ENCODE measurements around the gene C1S.
"Not testable (repeated sequence)": the region's sequence is repeated elsewhere in the genome, so short reads cannot be mapped to it uniquely, and the experiment has no call there.

C1S gene

DNA sequence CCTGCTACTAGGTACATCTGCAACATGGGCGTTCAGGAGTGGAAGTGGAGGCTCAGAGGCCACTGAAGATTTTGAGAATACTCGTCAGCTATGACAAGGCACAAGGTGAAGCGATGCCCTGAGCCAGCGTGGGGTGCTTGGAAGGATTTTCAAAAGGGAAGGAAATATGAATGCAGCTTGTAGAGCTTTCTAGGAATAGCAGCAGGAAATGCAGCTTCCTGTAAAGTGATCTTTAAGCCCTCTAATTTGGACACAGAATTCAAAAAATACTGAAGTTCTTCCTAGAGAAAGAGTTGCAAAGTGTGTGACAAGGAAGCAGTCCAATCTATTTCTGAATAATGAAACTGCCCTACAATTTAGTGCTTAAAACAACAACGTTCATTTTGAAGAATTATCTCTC, 13.2 kb upstream of the C1S start:
- no peak for DNase-seq

DNA sequence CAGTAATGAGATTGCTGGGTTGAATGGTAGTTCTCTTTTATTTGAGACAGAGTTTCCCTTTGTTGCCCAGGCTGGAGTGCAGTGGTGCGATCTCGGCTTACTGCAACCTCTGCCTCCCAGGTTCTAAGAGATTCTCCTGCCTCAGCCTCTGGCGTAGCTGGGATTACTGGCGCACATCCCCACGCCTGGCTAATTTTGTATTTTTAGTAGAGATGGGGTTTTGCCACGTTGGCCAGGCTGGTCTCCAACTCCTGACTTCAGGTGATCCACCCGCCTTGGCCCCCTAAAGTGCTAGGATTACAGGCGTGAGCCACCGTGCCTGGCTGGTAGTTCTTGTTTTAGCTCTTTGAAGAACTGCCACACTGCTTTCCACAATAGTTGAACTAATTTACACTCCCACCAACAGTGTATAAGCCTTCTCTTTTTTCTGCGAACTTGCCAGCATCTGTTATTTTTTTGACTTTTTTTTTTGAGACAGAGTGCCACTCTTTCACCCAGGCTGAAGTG, 11.0 kb upstream of the C1S start:
- not testable (repeated sequence) for DNase-seq

DNA sequence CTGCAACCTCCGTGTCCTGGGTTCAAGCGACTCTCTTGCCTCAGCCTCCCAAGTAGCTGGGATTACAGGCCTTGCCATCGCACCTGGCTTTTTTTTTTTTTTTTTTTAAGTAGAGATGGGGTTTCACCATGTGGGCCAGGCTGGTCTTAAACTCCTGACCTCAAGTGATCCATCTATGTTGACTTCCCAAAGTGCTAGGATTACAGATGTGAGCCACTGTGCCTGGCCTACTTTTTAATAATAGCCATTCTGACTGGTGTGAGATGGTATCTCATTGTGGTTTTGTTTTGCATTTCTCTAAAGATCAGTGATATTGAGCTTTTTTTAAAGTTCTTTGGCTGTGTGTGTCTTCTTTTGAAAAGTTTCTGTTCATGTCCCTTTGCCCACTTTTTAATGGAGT, 10.5 kb upstream of the C1S start:
- not testable (repeated sequence) for DNase-seq

DNA sequence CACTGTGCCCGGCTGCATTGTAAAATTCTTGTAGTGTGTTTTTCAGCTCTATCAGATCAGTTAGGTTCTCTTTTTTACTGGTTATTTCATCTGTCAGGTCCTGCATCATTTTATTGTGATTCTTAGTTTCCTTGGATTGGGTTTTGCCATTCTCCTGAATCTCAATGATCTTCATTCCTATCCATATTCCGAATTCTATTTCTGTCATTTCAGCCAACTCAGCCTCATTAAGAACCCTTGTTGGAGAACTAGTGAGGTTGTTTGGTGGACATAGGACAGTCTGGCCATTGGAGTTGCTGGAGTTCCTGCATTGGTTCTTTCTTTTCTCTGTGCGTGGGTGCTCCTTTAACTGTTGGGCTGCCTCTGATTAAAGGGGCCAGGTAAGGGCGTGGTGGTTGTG, 5.6 kb upstream of the C1S start:
- DNase-seq: no peak

DNA sequence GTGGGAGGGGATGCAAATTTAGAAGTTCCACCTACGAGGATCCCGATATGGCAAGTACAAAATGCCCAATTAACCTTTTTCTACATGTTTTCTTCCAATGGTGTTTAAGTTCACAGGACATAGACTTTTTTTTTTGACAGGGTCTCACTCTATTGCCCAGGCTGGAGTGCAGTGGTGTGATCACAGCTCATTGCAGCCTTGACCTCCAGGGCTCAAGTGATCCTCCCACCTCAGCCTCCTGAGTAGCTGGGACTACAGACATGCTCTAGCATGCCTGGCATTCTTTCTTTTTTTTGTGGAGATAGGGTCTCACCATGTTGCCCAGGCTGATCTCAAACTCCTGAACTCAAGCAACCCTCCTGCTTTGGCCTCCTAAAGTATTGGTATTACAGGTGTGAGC, 4.8 kb upstream of the C1S start:
- DNase-seq: not testable (repeated sequence)

DNA sequence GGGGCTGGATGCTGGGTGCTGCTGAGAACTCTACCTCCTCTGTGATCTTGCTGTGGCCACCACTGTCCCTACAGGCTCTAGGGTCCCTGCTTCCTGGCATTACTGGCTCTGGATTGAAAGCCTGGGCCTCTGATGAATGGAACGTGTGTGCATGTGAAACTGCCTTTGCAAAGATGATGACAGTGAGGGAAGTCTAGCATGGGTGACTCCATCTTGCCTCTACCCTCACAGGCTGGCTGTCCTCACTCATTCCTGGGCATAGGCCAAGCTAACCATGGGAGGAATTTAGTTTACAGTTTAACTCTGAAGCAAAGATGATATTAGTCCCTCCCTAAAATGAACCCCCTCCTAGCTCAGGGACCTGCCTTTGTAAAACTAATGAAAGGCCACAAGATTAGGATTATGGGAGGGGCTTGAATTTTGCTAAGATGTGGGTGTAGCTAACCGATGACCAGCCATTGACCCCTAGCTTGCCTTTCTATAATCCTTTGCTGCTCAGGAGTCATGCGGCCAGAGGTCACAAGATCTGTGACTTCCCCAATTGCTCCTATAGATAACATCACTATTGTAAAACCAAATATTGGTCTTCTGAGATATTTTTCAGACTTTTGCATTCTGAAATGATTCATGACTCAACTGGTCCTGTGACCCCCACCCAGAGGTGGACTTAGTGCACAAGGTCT, 2.2 kb upstream of the C1S start:
- DNase-seq: no peak

DNA sequence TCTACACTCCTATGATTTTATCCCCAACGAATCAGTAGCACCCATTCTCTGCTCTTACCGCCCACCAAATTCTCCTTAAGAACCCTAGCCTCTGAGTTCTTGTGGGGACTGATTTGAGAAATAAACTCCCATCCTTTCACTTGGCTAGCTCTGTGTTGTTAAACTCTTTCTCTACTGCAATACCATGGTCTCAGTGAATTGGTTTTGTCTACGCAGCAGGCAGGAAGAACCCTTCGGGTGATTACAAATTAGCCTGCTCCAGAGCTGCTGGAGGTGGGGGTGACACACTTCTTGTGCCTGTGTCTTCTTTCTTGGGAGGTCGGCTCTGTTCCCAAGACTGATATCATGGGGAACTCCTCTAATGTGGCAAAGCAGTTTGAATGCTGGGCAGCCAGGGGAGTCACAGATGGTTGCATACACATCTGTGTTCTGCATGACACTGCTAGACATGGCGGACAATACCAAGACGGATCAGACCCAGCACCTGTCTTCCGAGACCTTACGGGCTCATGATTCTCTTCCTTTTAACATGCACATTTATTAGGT, 1.6 kb upstream of the C1S start:
- no peak for DNase-seq

DNA sequence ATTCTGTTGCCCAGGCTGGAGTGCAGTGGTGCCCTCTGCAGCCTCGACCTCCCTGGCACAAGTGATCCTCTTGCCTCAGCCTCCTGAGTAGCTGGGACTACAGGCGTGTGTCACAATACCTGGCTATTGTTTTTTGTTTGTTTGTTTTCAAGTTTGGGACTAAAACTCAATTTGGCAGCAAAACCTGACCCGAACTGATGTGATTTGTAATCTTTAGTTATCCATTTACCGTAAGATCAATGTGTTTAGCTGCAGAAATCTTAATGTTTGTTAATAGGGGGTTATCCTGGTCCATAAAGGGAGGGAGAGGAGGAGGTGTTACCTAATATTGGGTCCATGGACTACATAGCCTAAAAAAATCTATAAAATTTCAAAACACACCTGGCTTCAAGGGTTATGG, 738 bp upstream of the C1S start:
- no peak for DNase-seq

DNA sequence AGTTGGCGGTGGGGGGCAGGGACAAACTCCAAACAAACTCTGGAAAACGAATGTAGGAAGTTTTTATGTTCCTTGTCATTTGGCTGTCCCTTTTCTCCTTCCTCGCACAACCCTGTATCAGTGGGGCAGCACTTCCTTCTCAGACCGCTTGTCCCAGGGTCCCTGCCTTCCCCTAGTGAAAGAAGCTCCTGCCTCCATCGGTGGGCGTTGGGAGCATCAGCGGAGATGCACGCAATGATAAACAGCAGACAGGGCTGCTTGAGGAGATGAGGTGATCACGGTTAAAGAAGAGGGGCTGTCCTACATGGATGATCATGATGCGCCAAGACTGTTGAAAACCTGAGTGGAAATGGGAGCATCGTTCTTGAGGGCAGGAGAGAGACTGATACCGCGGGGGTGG, 620 bp downstream of the C1S start:
- no peak for DNase-seq

DNA sequence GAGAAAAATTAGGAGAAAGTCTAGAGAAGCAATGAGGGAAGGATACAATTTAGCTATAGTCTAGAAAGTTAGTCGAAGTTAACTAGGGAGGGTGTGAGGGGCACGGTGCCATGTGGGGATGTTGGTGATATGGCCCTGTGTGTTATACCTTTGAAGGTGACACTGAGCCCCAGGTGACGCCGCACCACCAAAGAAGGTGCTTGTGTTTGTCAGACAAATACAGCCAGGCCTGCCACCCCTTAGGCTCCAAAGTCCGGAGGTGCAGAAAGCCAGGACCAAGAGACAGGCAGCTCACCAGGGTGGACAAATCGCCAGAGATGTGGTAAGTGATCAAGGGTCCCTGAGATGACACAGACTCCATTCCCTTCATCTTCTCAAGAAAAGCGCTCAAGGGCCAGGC, 1.1 kb downstream of the C1S start:
- no peak for DNase-seq

DNA sequence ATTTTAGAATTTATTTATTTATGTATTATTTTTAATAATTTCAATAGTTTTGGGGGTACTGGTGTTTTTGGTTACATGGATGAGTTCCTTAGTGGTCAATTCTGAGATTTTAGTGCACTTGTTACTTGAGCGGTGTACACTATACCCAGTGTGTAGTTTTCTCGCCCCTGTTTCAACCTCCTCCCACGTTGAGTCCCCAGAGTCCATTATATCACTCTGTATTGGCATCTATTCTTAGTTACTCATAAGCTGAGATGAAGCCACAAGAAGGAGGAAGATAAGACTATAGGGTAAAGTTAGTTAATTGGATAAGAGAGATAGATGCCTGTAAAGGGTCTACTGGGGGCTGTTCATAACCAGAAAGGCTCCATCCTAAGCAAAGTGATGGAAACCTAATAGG, 4.0 kb downstream of the C1S start:
- DNase-seq: no peak

DNA sequence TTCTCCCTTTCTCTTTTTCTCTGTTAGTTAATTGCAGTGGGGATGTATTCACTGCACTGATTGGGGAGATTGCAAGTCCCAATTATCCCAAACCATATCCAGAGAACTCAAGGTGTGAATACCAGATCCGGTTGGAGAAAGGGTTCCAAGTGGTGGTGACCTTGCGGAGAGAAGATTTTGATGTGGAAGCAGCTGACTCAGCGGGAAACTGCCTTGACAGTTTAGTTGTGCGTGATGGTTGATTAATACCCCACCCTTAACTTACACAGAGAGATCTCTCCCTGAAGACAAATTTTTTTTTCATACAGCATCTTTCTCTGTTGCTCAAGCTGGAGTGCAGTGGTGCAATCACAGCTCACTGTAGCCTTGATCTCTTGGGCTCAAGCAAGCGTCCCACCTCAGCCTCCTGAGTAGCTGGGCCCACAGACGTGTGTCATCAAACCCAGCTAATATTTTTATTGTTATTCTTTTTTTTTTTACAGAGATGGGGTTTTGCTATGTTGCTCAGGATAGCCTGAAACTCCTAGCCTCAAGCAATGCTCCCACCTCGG, 4.6 kb downstream of the C1S start:
- DNase-seq: no peak

DNA sequence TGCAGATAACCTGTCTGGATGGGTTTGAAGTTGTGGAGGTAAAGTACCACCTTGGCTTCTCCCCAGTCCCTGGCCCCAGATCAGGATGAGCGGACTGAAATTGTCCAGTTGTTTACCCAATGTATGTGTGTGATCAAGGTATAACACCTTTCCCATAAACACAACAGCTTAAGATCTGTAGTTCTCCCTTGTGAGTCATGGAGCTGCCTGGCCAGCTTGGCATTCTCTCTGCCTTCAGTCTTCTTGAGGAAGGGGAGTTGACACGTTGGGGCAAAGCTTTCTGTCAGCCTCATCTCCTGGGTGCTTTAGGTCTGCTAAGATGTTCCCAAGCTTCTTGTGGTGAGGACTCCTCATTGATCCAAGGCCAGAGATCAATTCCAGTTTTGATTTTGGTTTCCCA, 6.1 kb downstream of the C1S start:
- DNase-seq: no peak

DNA sequence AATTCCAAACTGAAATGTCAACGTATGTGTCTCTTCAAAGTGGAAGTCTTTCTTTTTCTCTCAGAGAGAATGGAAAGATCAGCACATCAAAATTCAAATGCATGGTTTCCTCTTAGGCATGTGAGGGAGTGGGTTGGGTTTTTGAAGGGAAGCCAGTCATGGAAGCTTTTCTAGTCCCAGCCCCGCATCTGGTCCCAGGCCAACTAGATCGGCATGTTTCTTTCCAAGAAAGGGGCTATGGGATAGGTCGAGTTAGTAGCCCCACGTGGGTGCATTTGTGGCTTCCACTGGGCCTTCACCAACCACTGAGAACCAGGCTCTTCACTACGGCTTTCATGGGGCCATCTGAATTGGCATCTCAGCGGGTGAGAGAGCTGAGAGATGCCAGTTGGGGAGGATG, 6.6 kb downstream of the C1S start:
- no peak for DNase-seq

DNA sequence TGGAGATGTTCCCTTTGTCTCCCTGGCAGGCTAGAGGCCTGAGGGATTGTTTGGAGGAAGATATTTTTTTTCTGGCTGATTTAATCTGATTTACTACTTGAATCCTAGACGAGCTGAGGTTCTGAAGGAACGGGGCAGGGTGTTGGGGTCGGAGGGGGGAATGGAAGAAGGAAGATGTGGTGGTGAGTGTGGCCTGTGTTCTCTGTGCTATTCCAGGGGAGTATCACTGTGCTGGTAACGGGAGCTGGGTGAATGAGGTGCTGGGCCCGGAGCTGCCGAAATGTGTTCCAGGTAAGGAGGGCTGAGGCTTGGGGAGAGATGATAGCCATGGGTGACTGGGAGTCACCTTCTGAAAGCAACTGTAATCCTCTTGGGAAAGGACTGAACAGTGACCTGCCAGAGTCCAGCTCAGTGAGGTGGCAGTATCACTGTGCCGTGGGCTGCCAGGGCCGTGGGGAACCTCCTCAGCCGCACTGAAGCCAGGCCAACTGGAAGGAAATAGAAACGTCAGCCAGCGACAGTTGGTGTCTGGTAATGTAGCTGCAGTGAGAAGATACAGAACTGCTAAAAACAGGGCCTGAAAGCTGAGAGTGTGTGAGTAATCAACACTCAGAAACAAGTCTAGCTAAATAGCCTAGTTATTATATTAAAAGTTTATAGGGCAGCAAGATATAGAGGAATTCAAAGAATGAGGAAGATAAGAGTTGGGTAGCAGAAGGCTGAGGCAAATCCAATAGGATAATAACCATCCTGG, 7.9 kb downstream of the C1S start:
- no peak for DNase-seq

DNA sequence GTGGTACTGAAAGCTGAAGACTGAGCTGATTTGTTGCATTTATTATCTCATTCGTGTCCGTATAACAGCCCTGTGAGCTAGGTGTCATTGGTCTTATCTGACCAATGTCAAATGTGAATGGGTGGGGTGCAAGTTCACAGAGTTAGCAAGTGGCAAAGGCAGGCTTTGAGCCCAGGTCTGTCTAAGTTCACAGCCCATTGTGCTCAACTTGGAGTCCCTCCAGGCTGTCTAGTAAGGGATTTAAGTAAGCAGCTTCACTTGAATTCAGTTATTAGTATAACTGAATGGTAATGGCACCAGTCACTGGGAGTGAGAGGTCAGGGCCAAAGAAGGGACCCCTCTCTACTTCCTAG, 8.5 kb downstream of the C1S start:
- DNase-seq: no peak

DNA sequence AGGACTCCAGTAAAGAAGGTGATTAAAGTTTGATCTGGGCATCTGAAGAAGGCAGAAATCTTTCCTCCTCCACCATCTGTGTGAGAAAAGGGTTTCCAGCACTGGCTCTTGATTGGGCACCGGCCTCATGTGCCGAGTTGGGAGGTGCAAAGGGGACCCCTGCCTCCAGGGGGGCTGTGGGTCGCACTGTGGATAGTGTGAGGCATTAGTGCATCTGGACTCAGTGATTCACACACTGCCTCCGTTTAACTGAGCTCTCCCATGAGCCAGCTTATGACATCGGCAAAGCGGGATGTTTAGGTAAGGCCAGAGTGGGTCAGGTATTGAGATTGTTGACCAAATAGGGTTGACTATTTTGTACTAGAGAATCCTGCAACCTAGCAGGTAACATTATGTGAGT, 8.9 kb downstream of the C1S start:
- no peak for DNase-seq

DNA sequence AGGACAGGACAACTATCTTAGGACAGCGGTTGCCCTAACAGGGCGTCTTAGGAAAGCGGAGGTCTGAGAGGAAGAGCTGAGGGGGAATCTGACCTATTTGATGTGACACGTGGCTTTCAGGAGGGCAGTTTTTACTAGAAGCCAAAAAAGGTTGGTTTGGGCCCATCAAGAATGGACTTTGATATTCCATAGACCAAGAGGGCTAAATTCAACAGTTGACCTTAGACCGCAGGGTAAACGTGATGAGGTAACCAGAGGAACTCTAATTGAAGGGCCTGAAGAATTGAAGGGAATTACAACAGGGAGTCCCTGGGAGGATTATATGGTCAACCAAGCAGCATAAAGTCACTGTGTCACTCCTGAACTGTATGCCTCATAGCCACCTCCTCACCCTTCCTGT, 11.5 kb downstream of the C1S start:
- no peak for DNase-seq

DNA sequence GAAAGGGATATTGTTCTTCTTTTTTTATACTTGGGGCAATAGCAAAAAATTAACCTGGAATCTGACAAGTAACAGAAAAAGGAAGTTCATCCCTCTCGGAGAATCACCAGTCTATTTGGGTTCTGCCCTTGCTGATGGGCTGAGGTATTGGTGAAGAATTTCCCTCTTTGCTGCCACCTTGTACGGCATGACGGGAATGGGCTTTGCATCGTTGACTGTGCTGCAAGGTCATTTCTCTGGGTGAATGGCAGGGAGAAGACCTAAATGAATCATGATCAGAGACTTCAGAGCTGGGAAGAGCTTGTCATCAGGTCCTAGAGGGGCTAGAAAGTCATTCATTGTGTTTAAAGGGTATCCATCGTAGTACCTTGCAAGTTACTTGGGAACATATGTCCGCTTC, 12.0 kb downstream of the C1S start:
- DNase-seq: no peak

DNA sequence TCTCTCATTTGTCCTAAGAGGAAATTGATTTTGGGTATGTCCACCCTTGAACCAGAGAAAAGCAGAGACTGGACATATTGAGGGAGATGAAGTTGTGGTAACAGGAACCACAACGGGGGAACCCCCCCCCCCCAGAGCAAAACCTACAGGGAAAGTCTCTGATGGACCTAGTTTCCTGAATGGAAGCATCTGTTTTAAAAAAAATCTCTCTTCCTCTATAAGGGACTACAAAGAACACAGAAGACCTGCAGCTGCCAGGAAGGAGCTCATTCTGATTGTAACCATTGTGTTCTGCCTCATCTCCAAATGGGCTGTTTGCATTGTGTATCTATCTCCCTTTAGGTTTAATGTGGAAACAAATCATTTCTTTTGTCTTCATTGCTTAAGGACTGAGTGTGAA, 13.4 kb downstream of the C1S start:
- DNase-seq: no peak

DNA sequence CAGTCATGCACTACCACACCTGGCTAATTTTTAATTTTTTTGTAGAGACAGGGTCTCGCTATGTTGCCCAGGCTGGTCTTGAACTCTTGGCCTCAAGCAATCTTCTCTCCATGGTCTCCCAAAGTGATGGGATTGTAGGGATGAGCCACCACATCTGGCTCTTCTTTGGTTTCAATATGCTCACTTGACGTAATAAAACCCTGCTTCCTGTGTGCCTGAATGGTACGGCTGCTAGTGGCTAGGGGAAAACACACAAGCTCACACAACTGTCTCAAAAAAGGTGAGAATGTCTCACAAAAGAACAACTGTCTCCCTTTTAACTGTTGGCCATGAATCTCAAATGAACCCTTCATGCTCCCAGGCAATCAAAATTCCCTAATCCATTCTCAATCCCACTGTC, 15.0 kb downstream of the C1S start:
- DNase-seq: no peak

DNA sequence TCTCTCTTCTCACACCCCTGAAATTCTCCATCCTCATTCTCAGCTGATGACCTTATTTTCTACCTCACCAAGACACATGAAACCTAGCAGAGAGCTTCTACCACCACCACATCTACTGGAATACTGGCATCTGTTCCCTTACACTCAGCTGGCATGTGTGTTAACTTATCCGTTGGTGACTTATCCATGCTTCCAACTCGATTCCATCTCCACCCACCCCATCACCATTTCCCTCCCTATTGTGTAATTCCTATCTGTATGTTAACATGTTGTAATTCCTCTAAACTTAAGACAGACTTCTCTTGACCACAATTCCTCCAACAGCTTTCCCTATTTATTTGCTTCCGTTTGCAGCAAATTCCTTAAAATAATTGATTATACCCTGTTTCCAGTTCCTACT, 15.4 kb downstream of the C1S start:
- DNase-seq: no peak

DNA sequence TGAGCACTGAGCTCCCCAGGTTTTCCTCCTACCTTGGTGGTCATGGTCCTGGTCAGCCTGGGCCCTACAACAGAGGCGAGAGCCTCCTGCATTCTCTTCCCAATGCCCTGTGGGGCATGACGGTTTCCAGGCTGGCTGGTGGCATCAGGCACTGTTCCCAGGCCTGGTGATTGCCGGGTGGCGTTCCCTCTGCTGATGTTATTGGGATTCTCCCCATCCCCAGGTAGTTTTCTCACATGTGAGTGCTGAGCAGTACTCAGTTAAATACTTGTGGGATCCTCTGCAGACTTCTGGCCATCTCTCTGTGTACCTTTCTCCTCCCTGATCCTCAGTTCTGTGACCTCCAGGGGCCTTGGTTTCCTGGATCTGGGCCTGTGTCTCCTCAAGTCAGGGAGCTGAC, 16.0 kb downstream of the C1S start:
- DNase-seq: no peak

DNA sequence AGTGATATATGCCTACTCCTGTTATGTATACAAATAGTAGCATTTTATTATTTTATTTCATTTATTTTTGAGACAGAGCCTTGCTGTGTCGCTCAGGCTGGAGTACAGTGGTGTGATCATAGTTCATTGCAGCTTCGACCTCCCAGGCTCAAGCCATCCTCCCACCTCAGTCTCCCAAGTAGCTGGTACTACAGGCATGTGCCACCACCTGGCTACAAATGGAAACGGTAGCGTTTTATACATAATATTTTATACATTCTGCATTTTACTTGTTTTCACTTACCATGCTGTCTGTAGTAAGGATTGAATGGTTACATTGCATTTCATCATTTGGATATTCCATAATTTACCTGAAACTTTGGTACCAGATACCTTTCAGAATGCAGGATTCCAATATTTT, 17.6 kb downstream of the C1S start:
- no peak for DNase-seq

DNA sequence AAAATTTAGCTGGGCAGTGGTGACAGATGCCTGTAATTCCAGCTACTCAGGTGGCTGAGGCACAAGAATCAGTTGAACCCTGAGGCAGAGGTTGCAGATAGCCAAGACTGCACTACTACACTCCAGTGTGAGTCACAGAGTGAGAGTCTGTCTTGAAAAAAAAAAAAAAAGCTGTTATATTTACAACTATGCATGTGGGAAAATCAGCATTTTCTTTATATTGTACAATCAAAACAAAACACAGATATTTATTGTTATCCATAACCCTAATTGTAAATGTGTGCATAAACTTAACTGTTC, 19.3 kb downstream of the C1S start:
- DNase-seq: no peak
